ENCODE measurements around the gene CHGA. TPM values are rescaled to one million over a fixed set of nuclear protein-coding genes. Genes with fewer than 3 reads are reported as not detected.

Gene CHGA
- total RNA-seq, 1 experiment from 2014 or later = not detected

- no peak for ATAC-seq
- POLR2A ChIA-PET = no interaction called here
Observed at GRCh38 chr14:92877757-92878431, 45.1 kb upstream of the CHGA start.

GRCh38 chr14:92880351-92880750 lies 42.6 kb upstream of the CHGA start:
- in situ Hi-C loops (cut with HindIII; ENCODE audit: low pct_unique_long_range_greater_than_20kb, low sequenced_read_pairs) (no loop called here), intact Hi-C loops (cut with micrococcal nuclease; ENCODE audit: unreplicated experiment) (no loop called here)
- no TSS peak for BruUV-seq (replicated peaks)
- Histone ChIP-seq H3K36me3 (ENCODE audit: control insufficient read depth, insufficient read depth, low read length) (no peaks in the 10 kb centered on the region), H3K27ac (ENCODE audit: low read length) (no peak overlapping the region), H3K4me1 (ENCODE audit: control insufficient read depth, insufficient read depth, low read length) (no peaks in the 10 kb centered on the region), H3K9me3 (ENCODE audit: control insufficient read depth, insufficient read depth, low read depth, low read length) (no peaks in the 10 kb centered on the region), H3K4me3 (ENCODE audit: low read depth in 2 of 2, low read length in 2 of 2) (no peak overlapping the region), H3K27me3 (ENCODE audit: control insufficient read depth, insufficient read depth, low read length) (no peaks in the 10 kb centered on the region; the same call in 1 of the 2 replicates)
- no peak for DNase-seq (ENCODE audit: low read depth, low spot score)
- no peak for ATAC-seq
- TF ChIP-seq SIN3A (IDR thresholded peaks at IDR 0.05; ENCODE audit: borderline replicate concordance, insufficient read depth, low read depth, low read length) (no peak), CTCF (IDR thresholded peaks at IDR 0.05) (no peak), REST (IDR thresholded peaks at IDR 0.05; ENCODE audit: insufficient read depth in 1 of 2, low read depth in 2 of 2, low read length in 1 of 2) (no peak), TCF7L2 (IDR thresholded peaks at IDR 0.05; ENCODE audit: low read depth, low read length) (no peak), POLR2AphosphoS5 (IDR thresholded peaks at IDR 0.05; ENCODE audit: low read depth, low read length) (no peak)
- ChIA-PET POLR2A (no interaction called here), CTCF (interaction anchor here (0.7 kb wide), 1 partner anchor 66 kb away, joined by 5 read pairs; no protein-coding TSS in a partner anchor)

More at GRCh38 chr14:92877757-92878431, 45.1 kb upstream of the CHGA start:
- in situ Hi-C loops (cut with HindIII; ENCODE audit: low pct_unique_long_range_greater_than_20kb, low sequenced_read_pairs) (no loop called here), intact Hi-C loops (cut with micrococcal nuclease; ENCODE audit: unreplicated experiment) (no loop called here)
- no peak overlapping the region for H3K27ac ChIP-seq (ENCODE audit: low read length)
- no peaks in the 10 kb centered on the region for H3K9me3 ChIP-seq (ENCODE audit: control insufficient read depth, insufficient read depth, low read depth, low read length)
- H3K4me1 ChIP-seq (ENCODE audit: control insufficient read depth, insufficient read depth, low read length) = no peaks in the 10 kb centered on the region
- CTCF ChIA-PET = no interaction called here
- BruUV-seq (replicated peaks) = no TSS peak
- no peaks in the 10 kb centered on the region for H3K36me3 ChIP-seq (ENCODE audit: control insufficient read depth, insufficient read depth, low read length)
- no peak for TF ChIP-seq REST (IDR thresholded peaks at IDR 0.05; ENCODE audit: insufficient read depth in 1 of 2, low read depth in 2 of 2, low read length in 1 of 2)
- no peak for TF ChIP-seq SIN3A (IDR thresholded peaks at IDR 0.05; ENCODE audit: borderline replicate concordance, insufficient read depth, low read depth, low read length)
- TF ChIP-seq CTCF (IDR thresholded peaks at IDR 0.05) = no peak
- no peak for TF ChIP-seq POLR2AphosphoS5 (IDR thresholded peaks at IDR 0.05; ENCODE audit: low read depth, low read length)
- TF ChIP-seq TCF7L2 (IDR thresholded peaks at IDR 0.05; ENCODE audit: low read depth, low read length) = no peak
- no peak for DNase-seq (ENCODE audit: low read depth, low spot score)
- no peak overlapping the region for H3K4me3 ChIP-seq (ENCODE audit: low read depth in 2 of 2, low read length in 2 of 2)
- no peaks in the 10 kb centered on the region; the same call in 1 of the 2 replicates for H3K27me3 ChIP-seq (ENCODE audit: control insufficient read depth, insufficient read depth, low read length)

Measured in Panc1 (cell line).